B cell (primary cell): ENCODE results near the gene CR1L. TPM values are rescaled to one million over a fixed set of nuclear protein-coding genes. Genes with fewer than 3 reads are reported as not detected.

Experiments used
- ATAC-seq: fragments of 200-7000 bp; cut with Tn5 transposase; one replicate; pipeline ENCODE4 v1.10.0; 2021; ENCODE audit warnings: low read depth, mild to moderate bottlenecking, moderate number of reproducible peaks, moderate library complexity
- CTCF ChIA-PET: fragments of 350-600 bp; sonication (Branson Sonifier 250); formaldehyde crosslinking; loops from one replicate; lab custom pipeline; 2021; ENCODE audit warnings: antibody characterized with exemption, inconsistent platforms; lab: Charles Lee
- POLR2A ChIA-PET: fragments of 350-600 bp; sonication (Branson Sonifier 250); formaldehyde crosslinking; loops from one replicate; lab custom pipeline; 2021; ENCODE audit warnings: antibody characterized with exemption; lab: Charles Lee
- DNase-seq: peaks from one replicate; pipeline ENCODE4 v3.0.0; 2013
- H2AFZ ChIP-seq: 2 replicates; pipeline ENCODE4 v1.6.1; 2012; ENCODE audit warnings: mild to moderate bottlenecking, low read depth, low read length; ENCODE audit not compliant: insufficient read depth, poor library complexity, severe bottlenecking
- H3K27ac ChIP-seq, 2 donors: 1 replicate in 1 of 2; 2 replicates in 1 of 2; pipeline ENCODE4 v1.5.1; 2012 to 2013; ENCODE audit warnings: low read length in 2 of 2, mild to moderate bottlenecking in 2 of 2, moderate library complexity in 1 of 2
- H3K27me3 ChIP-seq, 4 experiments: fragments of 200-600 bp in 1 of 4; sonication (generic) in 1 of 4; replicated peaks in 1 of 4; 1 replicate in 2 of 4; 2 replicates in 2 of 4; pipeline versions ENCODE4 v1.6.1 to v1.7.0; 2013 to 2016; ENCODE audit warnings: low read length in 3 of 4, mild to moderate bottlenecking in 2 of 4, mixed read lengths in 1 of 4, moderate library complexity in 1 of 4; ENCODE audit not compliant: insufficient read depth in 4 of 4, control insufficient read depth in 3 of 4; ENCODE audit errors: control extremely low read depth in 1 of 4
- H3K36me3 ChIP-seq, 2 experiments: replicated peaks in 1 of 2; 1 replicate in 1 of 2; 2 replicates in 1 of 2; pipeline versions ENCODE4 v1.6.1 to v1.7.1; 2013; ENCODE audit warnings: low read length in 1 of 2; ENCODE audit not compliant: insufficient read depth in 2 of 2, control insufficient read depth in 1 of 2; ENCODE audit errors: control extremely low read depth in 1 of 2, extremely low read depth in 1 of 2
- H3K4me1 ChIP-seq, 2 donors: fragments of 200-600 bp in 1 of 2; sonication (generic) in 1 of 2; 1 replicate in 1 of 2; 2 replicates in 1 of 2; pipeline versions ENCODE4 v1.5.1 to v1.6.1; 2013 to 2017; ENCODE audit warnings: low read length in 2 of 2; ENCODE audit not compliant: control insufficient read depth in 2 of 2, insufficient read depth in 2 of 2
- H3K4me2 ChIP-seq: replicated peaks from 2 replicates; pipeline ENCODE3; 2012; ENCODE audit warnings: mild to moderate bottlenecking, low read depth, low read length; ENCODE audit not compliant: poor library complexity, severe bottlenecking
- H3K4me3 ChIP-seq, 5 experiments: fragments of 200-600 bp in 1 of 5; sonication (generic) in 1 of 5; 1 replicate in 3 of 5; 2 replicates in 2 of 5; pipeline versions ENCODE4 v1.5.1 to v1.7.0; 2011 to 2016; ENCODE audit warnings: low read length in 4 of 5, mild to moderate bottlenecking in 4 of 5, low read depth in 2 of 5, control low read depth in 1 of 5, moderate library complexity in 1 of 5; ENCODE audit not compliant: insufficient read depth in 1 of 5; ENCODE audit errors: control extremely low read depth in 1 of 5, extremely low read depth in 1 of 5
- H3K79me2 ChIP-seq: fragments of 200-600 bp; sonication (generic); one replicate; pipeline ENCODE4 v1.6.0; 2016; ENCODE audit warnings: low read length; ENCODE audit not compliant: control insufficient read depth, insufficient read depth
- H3K9ac ChIP-seq: fragments of 200-600 bp; sonication (generic); 2 replicates; pipeline ENCODE4 v1.6.1; 2017; ENCODE audit warnings: mild to moderate bottlenecking, low read length, moderate library complexity
- H3K9me3 ChIP-seq, 3 donors: one replicate each; pipeline versions ENCODE4 v1.6.1 to v1.7.1; 2013; ENCODE audit warnings: low read length in 2 of 3; ENCODE audit not compliant: control insufficient read depth in 2 of 3, insufficient read depth in 1 of 3; ENCODE audit errors: control extremely low read depth in 1 of 3
- H4K20me1 ChIP-seq: 2 replicates; pipeline ENCODE4 v1.6.0; 2012; ENCODE audit warnings: mild to moderate bottlenecking, low read length; ENCODE audit not compliant: insufficient read depth, control insufficient read depth, poor library complexity, severe bottlenecking
- H3K27ac Mint-ChIP-seq: one replicate; pipeline ENCODE4 v1.8.0; 2021; ENCODE audit warnings: mixed read lengths
- H3K27me3 Mint-ChIP-seq: one replicate; pipeline ENCODE4 v1.8.0; 2021; ENCODE audit warnings: mixed read lengths
- H3K4me1 Mint-ChIP-seq: one replicate; pipeline ENCODE4 v1.8.0; 2021; ENCODE audit warnings: mixed read lengths
- H3K4me3 Mint-ChIP-seq: one replicate; pipeline ENCODE4 v1.8.0; 2021; ENCODE audit warnings: mixed read lengths
- H3K9me3 Mint-ChIP-seq: one replicate; pipeline ENCODE4 v1.8.0; 2022; ENCODE audit warnings: mixed read lengths; ENCODE audit not compliant: insufficient read depth
- CTCF ChIP-seq: fragments of 200-600 bp; IDR thresholded peaks from one replicate; pipeline ENCODE4 v1.8.0; 2022; ENCODE audit warnings: antibody characterized with exemption, mild to moderate bottlenecking
- EZH2 ChIP-seq: IDR thresholded peaks from 2 replicates; pipeline ENCODE4 v1.6.1; 2012; ENCODE audit warnings: borderline replicate concordance, low read depth, mild to moderate bottlenecking, moderate library complexity, low read length; ENCODE audit not compliant: insufficient read depth, poor library complexity, severe bottlenecking
- WGBS: methylation state at CpG from one replicate; pipeline ENCODE4 v1.1.5; 2013; ENCODE audit warnings: missing lambda C conversion rate; ENCODE audit not compliant: insufficient coverage; 5-methylcytosine and 5-hydroxymethylcytosine counted together
- intact Hi-C: fragments of 100-400 bp; cut with micrococcal nuclease; formaldehyde crosslinking; loops from one replicate; pipeline ENCODE4 v1.10.0; 2022
- polyA plus RNA-seq: library from polyadenylated mRNA; depleted of rRNA; stranded (reverse); fragments of >200 nt; gene quantifications from 2 replicates; pipeline ENCODE4 v1.2.3, GENCODE V29; 2012
- total RNA-seq, 2 donors: library from RNA; stranded (reverse); fragments of 120-200 nt in 1 of 2; gene quantifications; 1 replicate in 1 of 2; 2 replicates in 1 of 2; pipeline versions ENCODE4 v1.2.3 to v1.2.4, GENCODE V29; 2013 to 2022

The CR1L gene
- total and polyA plus RNA-seq, 2 donors (not counting 1 experiment from before 2014, with no cell fraction given): 0.07 to 0.59 TPM

GRCh38 chr1:207626972-207627337 lies 18.0 kb upstream of the CR1L start:
- no peak overlapping the region for H3K4me3 ChIP-seq
- intact Hi-C loops: no loop called here
- no peak for DNase-seq
- H3K9me3 ChIP-seq: no peaks in the 10 kb centered on the region
- H4K20me1 ChIP-seq: no peaks in the 10 kb centered on the region
- no peaks in the 10 kb centered on the region for H3K4me1 ChIP-seq
- peaks cover 3 to 36% of the 10 kb centered on the region in 2 experiments for H3K36me3 ChIP-seq
- CTCF ChIA-PET: no interaction called here
- no peak overlapping the region for H3K27ac ChIP-seq
- WGBS: no CpG with 5 or more reads among the region's 1 CpG
- no peak overlapping the region for H3K9ac ChIP-seq
- TF ChIP-seq EZH2 (no peak), CTCF (no peak)
- Mint-ChIP-seq H3K27ac (no peak overlapping the region), H3K9me3 (peaks cover 3% of the 10 kb centered on the region), H3K27me3 (no peaks in the 10 kb centered on the region), H3K4me1 (no peaks in the 10 kb centered on the region), H3K4me3 (no peak overlapping the region)
- no peaks in the 10 kb centered on the region for H3K79me2 ChIP-seq
- POLR2A ChIA-PET: no interaction called here
- no peaks in the 10 kb centered on the region for H3K27me3 ChIP-seq
- H2AFZ ChIP-seq: no peak overlapping the region
- no peak for ATAC-seq
- no peak overlapping the region for H3K4me2 ChIP-seq

- no peaks in the 10 kb centered on the region for H3K27me3 ChIP-seq
- DNase-seq (no peak), ATAC-seq (no peak)
- H3K36me3 ChIP-seq: peaks cover 0 to 36% of the 10 kb centered on the region in 2 experiments
- H2AFZ ChIP-seq: no peak overlapping the region
- Mint-ChIP-seq H3K27me3 (no peaks in the 10 kb centered on the region), H3K4me1 (no peaks in the 10 kb centered on the region), H3K9me3 (peaks cover 3% of the 10 kb centered on the region), H3K4me3 (no peak overlapping the region), H3K27ac (no peak overlapping the region)
- no peak overlapping the region for H3K4me3 ChIP-seq
- 93% methylated on average over 2 of the region's 2 CpGs for WGBS
- H3K4me2 ChIP-seq: no peak overlapping the region
- H3K79me2 ChIP-seq: no peaks in the 10 kb centered on the region
- no peaks in the 10 kb centered on the region for H3K9me3 ChIP-seq
- CTCF ChIA-PET: no interaction called here
- H3K27ac ChIP-seq: no peak overlapping the region
- intact Hi-C loops: no loop called here
- POLR2A ChIA-PET: no interaction called here
- H3K9ac ChIP-seq: no peak overlapping the region
- no peak for TF ChIP-seq CTCF
- TF ChIP-seq EZH2: no peak
- H3K4me1 ChIP-seq: no peaks in the 10 kb centered on the region
- no peaks in the 10 kb centered on the region for H4K20me1 ChIP-seq
Measured at GRCh38 chr1:207627496-207627895, 17.4 kb upstream of the CR1L start.
